ENCODE results near the gene ARHGEF25.
"Not testable (repeated sequence)": the region's sequence is repeated elsewhere in the genome, so short reads cannot be mapped to it uniquely, and the experiment has no call there.

The ARHGEF25 gene

GRCh38 chr12:57609781-57610553 lies 1.3 kb upstream of the ARHGEF25 start:
- no peak for DNase-seq

- DNase-seq, result no peak
Measured at GRCh38 chr12:57610554-57611107, 604 bp upstream of the ARHGEF25 start.

DNA sequence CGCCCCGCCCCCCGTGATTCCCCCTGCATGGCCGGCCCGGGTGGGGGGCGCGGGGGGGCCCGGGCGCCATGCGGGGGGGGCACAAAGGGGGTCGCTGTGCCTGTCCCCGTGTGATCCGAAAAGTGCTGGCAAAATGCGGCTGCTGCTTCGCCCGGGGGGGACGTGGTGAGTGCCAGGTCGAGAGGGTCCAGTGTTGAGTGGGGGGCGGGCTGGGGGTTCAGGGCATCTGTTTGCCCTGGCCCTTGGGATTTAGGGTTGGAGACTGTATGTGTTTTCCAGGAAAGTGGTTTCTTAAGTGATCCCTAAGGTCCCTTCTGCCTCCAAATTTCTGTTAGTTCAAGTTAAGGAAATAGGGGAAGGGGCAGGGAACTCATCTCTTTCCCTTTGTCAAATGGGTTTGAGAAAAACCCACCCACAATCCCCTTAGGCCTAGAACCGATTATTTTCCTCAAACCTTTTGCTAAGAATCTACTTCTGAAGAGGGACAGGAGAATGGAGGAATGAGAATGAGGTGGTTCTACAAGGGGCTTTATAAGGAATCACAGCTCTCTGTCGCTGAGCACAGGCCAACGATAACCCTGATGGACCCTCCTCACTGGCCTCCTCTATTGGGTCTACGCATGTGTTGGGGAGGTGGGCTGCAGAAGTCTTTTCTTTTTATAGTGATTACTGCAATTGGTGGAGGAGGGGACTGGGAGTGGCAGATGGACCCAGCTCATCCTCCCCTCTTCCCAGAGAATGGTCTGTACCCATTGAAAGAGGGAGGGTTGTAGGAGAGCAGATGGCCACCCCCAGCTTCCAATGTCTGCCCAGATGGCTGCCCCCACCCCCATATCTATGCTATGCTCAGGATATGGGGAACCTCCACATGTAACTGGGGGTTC lies 834 bp downstream of the ARHGEF25 start:
- DNase-seq, result no peak

DNA sequence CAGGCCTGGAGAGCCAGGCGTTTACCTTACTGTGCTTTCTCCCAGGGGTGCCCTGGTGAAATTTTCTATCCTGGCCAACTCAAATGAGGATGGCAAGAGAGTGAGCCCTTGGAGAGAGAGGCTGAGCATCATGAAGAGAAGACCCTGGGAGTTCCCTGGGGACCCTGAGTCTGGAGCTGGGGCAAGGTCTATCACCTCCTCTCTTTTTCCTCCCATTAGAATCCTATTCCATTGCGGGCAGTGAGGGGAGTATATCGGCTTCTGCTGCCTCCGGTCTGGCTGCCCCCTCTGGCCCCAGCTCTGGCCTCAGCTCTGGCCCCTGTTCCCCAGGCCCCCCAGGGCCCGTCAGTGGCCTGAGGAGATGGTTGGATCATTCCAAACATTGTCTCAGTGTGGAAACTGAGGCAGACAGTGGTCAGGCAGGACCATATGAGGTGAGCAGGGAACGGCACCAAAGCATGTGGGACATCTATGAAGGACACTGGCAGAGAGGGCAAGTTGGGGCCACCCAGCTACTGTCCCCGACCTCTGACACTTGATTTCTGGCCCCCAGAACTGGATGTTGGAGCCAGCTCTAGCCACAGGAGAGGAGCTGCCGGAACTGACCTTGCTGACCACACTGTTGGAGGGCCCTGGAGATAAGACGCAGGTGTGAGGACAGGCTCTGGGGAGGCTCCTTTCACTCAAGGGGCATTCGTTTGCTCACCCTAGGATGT lies 1.6 kb downstream of the ARHGEF25 start:
- DNase-seq, result no peak

DNA sequence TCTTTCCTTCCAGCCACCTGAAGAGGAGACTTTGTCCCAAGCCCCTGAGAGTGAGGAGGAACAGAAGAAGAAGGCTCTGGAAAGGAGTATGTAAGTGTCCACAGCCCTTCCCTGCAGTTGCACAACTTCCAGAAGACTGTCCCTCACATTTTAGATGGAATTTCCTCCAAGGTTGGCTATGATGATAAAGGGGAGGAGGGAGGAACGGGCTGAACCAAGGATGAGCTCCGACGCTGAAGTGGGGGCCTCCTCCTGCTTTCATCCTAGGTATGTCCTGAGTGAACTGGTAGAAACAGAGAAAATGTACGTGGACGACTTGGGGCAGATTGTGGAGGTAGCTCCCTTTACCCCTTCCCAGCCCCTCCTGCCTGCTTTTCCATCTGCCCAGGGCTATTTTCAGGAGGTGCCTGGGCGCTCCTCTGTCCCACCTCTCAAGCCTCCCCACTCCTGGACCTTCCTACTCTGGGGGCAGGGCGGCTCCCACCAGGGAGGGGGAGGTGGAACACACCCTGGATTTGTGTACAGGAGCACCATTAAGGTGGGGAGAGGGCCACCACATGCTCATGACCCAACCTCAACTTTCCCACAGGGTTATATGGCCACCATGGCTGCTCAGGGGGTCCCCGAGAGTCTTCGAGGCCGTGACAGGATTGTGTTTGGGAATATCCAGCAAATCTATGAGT lies 2.3 kb downstream of the ARHGEF25 start:
- no peak for DNase-seq

DNA sequence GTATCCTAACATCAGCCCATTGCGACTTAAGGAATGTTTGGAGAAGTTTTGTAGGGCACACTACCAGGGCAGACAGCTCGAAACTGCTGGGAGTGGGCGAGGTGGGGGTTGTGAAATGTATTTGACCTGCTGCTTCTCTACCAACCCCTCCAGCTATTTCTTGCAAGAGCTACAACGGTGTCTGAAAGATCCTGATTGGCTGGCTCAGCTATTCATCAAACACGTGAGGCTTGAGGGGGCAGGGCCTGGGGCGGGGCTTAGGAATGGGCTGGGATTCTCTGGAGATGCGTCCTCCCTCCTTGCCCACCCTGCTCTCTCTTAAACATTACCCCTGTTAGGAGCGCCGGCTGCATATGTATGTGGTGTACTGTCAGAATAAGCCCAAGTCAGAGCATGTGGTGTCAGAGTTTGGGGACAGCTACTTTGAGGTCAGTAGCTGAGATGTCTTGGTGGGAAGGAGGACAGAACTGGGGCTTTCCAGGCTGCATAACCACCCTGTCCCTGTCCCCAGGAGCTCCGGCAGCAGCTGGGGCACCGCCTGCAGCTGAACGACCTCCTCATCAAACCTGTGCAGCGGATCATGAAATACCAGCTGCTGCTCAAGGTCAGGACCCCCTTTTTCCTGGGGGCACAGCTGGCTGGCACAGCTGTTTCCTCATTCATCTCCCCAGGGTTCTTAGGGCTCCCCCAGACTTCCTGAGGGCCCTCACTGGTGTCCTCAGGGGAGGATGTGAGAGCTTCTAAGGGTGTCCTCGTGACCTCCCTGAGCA lies 3.1 kb downstream of the ARHGEF25 start:
- DNase-seq, result no peak

DNA sequence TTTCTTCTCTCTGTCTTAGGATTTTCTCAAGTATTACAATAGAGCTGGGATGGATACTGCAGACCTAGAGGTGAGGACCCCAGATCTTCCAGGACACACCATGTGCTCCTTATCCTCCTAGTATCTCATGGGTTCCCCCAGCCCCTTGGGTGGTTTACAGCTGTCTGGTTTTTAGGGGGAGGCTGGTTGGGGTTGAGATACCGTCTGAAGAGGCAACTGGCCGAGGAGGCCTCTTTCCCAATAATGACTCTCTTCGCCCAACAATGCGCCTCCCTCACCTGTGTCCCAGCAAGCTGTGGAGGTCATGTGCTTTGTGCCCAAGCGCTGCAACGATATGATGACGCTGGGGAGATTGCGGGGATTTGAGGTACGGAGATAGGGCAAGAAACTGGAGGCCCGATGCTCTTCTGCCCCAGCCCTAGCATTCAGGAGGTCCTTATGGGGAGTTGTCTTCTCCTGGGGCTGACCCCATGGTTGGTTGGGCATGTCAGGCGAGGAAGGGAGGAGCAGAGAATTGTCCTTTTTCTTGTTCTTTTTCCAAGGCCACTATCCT lies 3.8 kb downstream of the ARHGEF25 start:
- DNase-seq, result no peak

DNA sequence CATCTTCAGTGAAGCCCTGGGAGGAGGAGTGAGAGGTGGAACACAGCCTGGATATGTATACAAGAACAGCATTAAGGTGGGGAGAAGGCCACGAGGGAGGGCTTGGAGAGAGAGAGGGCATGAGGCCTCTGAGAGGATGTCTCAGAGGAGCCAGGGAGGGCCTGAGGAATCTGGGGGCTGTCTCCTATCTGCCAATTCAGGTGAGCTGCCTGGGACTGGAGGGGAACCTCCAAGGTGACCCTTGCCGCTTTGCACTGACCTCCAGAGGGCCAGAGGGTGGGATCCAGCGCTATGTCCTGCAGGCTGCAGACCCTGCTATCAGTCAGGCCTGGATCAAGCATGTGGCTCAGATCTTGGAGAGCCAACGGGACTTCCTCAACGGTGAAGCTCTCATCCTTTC lies 4.4 kb downstream of the ARHGEF25 start:
- DNase-seq, result no peak

GRCh38 chr12:57616383-57617101 lies 5.3 kb downstream of the ARHGEF25 start:
- DNase-seq, result no peak

GRCh38 chr12:57617942-57618341 lies 6.7 kb downstream of the ARHGEF25 start:
- no peak for DNase-seq

GRCh38 chr12:57618431-57618830 lies 7.2 kb downstream of the ARHGEF25 start:
- not testable (repeated sequence) for DNase-seq

- no peak for DNase-seq
Measured at GRCh38 chr12:57618966-57619433, 7.8 kb downstream of the ARHGEF25 start.

- DNase-seq, result no peak
Measured at GRCh38 chr12:57619434-57620244, 8.4 kb downstream of the ARHGEF25 start.

DNA sequence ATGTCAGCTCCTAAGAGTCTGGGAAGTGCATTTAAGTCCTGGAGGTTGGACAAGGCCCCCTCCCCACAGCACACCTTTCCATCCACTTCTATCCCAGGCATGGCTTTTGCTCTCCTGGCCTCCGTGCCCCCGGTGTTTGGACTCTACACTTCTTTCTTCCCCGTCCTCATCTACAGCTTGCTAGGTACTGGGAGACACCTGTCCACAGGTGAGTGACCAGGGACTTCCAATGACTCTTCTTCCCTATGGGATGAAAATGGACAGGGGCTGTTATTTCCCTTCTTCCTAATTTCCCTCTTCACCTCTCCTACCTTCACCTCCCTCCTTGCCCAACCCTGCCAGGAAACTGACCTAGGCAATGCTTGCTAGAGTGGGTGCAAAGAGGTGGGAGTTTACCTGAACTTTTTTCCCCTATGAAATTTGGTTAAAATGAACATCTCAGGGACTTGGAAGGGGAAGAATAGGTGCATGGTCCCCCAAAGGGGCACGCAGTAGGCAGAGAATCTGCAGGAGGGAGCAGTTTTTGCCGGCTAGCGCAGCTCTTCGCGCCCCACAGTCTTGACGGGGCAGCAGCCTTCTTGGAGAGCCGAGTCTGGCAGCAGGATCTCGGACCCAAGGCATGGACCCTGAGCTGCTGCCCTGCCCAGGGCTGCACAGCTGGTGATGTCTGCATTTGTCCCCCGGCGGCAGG lies 9.2 kb downstream of the ARHGEF25 start:
- DNase-seq, result no peak

DNA sequence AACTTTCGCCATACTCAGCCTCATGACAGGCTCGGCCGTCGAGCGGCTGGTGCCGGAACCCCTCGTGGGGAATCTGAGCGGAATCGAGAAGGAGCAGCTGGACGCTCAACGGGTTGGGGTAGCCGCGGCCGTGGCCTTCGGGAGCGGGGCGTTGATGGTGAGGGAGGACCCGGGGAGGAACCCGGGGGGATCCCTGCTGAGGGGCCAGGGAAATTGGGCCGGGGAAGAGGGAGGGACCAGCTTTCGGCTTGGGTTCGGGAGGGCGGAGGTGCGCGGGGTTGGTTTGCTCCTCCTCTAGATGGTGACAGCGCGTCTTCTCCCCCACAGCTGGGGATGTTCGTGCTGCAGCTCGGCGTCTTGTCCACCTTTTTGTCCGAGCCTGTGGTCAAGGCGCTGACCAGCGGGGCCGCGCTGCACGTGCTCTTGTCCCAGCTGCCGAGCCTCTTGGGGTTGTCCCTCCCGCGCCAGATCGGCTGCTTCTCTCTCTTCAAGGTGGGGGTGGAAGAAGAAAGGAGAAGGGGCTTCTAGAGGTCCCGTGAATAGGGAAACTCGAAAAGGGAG lies 9.8 kb downstream of the ARHGEF25 start:
- no peak for DNase-seq

- DNase-seq, result no peak
Measured at GRCh38 chr12:57621497-57622292, 10.5 kb downstream of the ARHGEF25 start.

All from NCI-H2029 (cell line).